IgD-negative memory B cell (primary cell): ENCODE data around the gene TCEA2. TPM values are rescaled to one million over a fixed set of nuclear protein-coding genes. Genes with fewer than 3 reads are reported as not detected.
"Not testable (repeated sequence)": the region's sequence is repeated elsewhere in the genome, so short reads cannot be mapped to it uniquely, and the experiment has no call there.

Source experiments
- H3K27ac Mint-ChIP-seq, 3 donors: one replicate each; pipeline ENCODE4 v1.8.0; 2020 to 2022; ENCODE audit warnings: mild to moderate bottlenecking in 3 of 3, mixed read lengths in 3 of 3, moderate library complexity in 1 of 3
- H3K27me3 Mint-ChIP-seq: one replicate; pipeline ENCODE4 v1.8.0; 2021; ENCODE audit warnings: mixed read lengths
- H3K36me3 Mint-ChIP-seq: one replicate; pipeline ENCODE4 v1.8.0; 2020; ENCODE audit warnings: mild to moderate bottlenecking, mixed read lengths
- H3K4me1 Mint-ChIP-seq, 3 donors: one replicate each; pipeline ENCODE4 v1.8.0; 2020 to 2022; ENCODE audit warnings: mixed read lengths in 3 of 3, mild to moderate bottlenecking in 1 of 3
- H3K4me3 Mint-ChIP-seq, 4 donors: one replicate each; pipeline ENCODE4 v1.8.0; 2020 to 2022; ENCODE audit warnings: mild to moderate bottlenecking in 4 of 4, mixed read lengths in 4 of 4, moderate library complexity in 3 of 4
- H3K9me3 Mint-ChIP-seq, 3 donors: one replicate each; pipeline ENCODE4 v1.8.0; 2020 to 2021; ENCODE audit warnings: mixed read lengths in 3 of 3, mild to moderate bottlenecking in 1 of 3
- polyA plus RNA-seq: library from polyadenylated mRNA; unstranded; fragments of 300-500 nt; fragmentation: Illumina TruSeq; gene quantifications from one replicate; pipeline ENCODE4 v1.2.3, GENCODE V29; 2021

Gene TCEA2
- polyA plus RNA-seq, 1 donor from 2014 or later = 41.3 TPM

GRCh38 chr20:64112691-64113443, 49.9 kb downstream of the TCEA2 start:
- no peaks in the 10 kb centered on the region for H3K27me3 Mint-ChIP-seq
- H3K27ac Mint-ChIP-seq = peak overlapping the region in 1 of 3 donors; percentile 27
- peak overlapping the region in 1 of 4 donors; percentile 27 for H3K4me3 Mint-ChIP-seq
- H3K9me3 Mint-ChIP-seq = no peaks in the 10 kb centered on the region
- H3K36me3 Mint-ChIP-seq = no peaks in the 10 kb centered on the region
- H3K4me1 Mint-ChIP-seq = peaks cover 4 to 6% (median 5%) of the 10 kb centered on the region in 3 donors

DNA sequence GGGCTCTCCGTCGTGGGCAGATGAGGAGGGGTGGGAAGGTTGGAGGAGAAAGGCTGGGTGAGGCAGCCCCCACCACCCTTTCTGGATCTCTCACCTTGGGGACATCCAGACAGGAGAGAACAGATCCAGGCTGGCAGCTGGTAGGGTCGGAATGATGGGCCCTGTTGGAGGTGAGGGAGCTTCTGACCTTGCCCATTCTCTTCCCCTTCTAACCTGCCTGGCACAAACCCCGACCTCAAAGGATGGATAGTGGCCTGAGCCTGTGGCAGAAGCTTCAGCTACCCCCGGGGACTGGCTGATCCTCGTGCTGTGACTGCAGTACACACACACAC, 50.4 kb downstream of the TCEA2 start:
- Mint-ChIP-seq H3K27ac (no peak overlapping the region), H3K36me3 (no peaks in the 10 kb centered on the region), H3K4me3 (peak overlapping the region in 1 of 4 donors; percentile 76), H3K4me1 (peaks cover 0 to 2% (median 0%) of the 10 kb centered on the region in 3 donors), H3K27me3 (no peaks in the 10 kb centered on the region), H3K9me3 (no peaks in the 10 kb centered on the region)

DNA sequence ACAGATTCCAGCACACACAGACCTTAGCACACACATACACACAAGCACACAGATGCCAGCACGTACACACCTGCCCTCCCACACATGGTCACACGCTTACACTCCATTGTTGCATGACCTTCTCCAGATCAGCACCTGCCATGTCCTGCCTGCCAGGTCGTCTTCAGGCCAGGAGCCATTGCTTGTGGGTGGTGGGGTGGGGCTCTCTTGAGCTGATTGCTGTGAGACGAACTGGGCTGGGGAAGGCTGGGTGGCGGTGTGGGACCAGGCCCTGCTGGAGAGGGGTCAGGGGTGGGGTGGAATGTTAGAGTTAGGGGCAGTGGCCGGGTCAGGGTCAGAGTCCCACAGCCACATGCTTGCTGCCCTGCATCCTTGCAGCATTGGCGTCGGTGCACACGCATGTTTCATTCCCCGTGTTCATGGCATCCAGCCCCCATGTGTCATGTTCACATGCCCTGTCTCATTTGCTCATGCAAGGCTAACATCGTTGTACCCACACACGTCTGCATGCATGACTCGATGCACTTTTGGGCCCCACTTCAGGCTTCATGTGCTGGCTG, 50.9 kb downstream of the TCEA2 start:
- Mint-ChIP-seq H3K9me3 (no peaks in the 10 kb centered on the region), H3K4me3 (peak overlapping the region in 1 of 4 donors; percentile 76), H3K36me3 (no peaks in the 10 kb centered on the region), H3K27ac (no peak overlapping the region), H3K4me1 (peaks cover 0 to 2% (median 0%) of the 10 kb centered on the region in 3 donors), H3K27me3 (no peaks in the 10 kb centered on the region)

- Mint-ChIP-seq H3K27me3 (no peaks in the 10 kb centered on the region), H3K36me3 (no peaks in the 10 kb centered on the region), H3K9me3 (no peaks in the 10 kb centered on the region), H3K27ac (no peak overlapping the region), H3K4me3 (no peak overlapping the region), H3K4me1 (peaks cover 0 to 2% (median 0%) of the 10 kb centered on the region in 3 donors)
Measured at GRCh38 chr20:64114356-64114971, 51.5 kb downstream of the TCEA2 start.

DNA sequence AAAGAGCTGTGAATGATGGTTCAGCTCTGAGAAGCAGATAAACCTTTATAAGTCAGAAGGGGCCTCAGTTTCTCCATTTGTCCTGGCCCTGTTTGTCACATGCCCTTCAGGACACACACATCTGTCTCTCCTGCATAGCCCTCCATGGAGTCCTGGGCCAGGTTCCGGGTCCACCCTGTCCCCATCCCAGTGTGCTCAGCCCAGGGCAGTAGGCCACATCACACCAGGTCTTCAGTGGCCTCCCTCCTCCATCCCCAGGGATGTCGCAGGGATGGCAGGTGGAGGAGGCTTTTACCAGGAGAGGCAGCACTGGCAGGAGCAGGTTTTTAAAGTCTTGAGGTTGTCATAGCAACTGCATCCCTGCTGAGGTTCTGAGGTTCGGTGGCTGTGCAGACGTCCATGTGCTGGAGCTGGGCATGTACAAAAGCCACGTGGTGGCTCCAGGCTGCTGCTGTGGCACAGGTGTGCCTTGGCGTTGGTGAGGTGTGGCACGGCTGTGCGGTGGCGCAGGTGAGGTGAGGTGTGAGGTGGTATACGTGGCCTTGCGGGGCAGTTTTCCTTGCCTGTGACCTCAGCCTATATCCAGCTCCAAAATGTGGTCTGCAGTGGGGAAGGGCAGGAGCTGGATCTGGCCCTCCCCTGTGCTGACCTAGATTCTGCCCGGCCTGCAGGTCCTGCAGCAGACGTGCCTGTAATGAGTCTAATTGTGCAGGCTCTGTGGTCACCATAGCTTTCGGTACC, 52.3 kb downstream of the TCEA2 start:
- no peaks in the 10 kb centered on the region for H3K27me3 Mint-ChIP-seq
- no peak overlapping the region for H3K4me3 Mint-ChIP-seq

DNA sequence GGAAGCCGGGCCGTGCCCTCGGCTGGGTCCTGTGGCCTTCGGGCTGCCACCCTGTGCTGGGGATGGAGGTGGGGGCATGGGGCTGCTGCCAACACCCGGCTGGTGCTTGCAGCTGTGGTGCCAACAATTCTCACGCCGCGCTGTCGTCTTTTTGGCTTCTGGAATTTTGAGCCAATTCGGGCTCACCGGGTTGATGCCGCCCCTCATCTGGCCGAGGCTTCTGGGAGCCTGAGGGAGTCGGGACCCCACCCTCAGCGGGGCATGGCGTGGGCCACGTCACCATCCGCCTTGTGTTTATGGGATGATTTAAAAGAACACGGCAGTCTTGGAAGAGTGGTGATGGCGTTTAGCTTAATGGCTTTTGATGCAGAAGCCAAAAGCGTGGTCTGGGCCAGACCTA, 53.0 kb downstream of the TCEA2 start:
- Mint-ChIP-seq H3K27me3 (no peaks in the 10 kb centered on the region), H3K4me3 (no peak overlapping the region), H3K4me1 (peaks cover 0 to 8% (median 3%) of the 10 kb centered on the region in 3 donors), H3K9me3 (no peaks in the 10 kb centered on the region), H3K36me3 (no peaks in the 10 kb centered on the region), H3K27ac (peak overlapping the region in 1 of 3 donors; percentile 35)

More for the DNA sequence above, 52.3 kb downstream of the TCEA2 start:
- no peaks in the 10 kb centered on the region for H3K9me3 Mint-ChIP-seq
- no peak overlapping the region for H3K27ac Mint-ChIP-seq
- H3K36me3 Mint-ChIP-seq = no peaks in the 10 kb centered on the region
- H3K4me1 Mint-ChIP-seq = peaks cover 0 to 6% (median 3%) of the 10 kb centered on the region in 3 donors

DNA sequence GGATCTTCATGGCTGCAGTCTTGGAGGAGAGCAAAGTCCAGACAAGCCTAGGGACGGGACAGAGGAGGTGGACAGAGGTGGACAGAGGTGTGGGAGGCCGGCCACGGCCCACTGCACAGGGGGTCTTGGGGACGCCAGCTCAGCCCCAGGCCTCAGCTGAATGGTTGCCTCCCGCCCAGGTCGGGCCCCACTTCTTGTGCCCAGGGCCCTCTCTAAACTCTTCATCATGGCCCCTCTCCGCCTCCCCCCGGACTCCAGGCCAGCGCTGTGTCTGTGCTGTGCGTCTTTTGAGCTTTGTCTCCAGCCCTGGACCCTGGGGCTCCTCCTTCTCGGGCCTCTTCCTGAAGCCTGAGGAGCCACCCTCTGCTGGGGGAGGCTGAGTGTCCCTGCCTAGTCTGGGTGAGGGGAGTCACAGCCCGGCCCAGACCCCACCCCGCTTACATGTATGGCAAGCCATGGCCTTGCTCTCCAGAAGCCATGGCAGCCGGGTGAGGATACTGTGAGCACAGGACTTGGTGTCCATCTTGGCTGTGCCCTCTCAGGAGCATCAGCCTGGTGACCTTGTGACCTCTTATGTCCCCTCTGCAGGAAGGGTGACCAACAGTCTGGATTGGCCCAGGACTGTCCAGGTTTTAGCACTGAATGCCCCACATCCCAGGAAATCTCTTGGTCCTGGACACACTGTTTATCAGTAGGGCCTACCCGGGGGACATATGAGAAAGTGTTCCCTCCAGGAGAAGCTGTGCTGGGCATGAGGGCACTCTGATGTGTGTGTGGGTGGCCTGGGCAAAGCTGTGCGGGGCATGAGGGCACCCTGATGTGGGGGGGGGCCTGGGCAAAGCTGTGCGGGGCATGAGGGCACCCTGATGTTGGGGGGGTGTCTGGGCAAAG, 53.8 kb downstream of the TCEA2 start:
- no peaks in the 10 kb centered on the region for H3K9me3 Mint-ChIP-seq
- no peaks in the 10 kb centered on the region for H3K27me3 Mint-ChIP-seq
- no peaks in the 10 kb centered on the region for H3K36me3 Mint-ChIP-seq
- peaks cover 0 to 8% (median 3%) of the 10 kb centered on the region in 3 donors for H3K4me1 Mint-ChIP-seq
- H3K27ac Mint-ChIP-seq = peak overlapping the region in 1 of 3 donors; percentile 35
- H3K4me3 Mint-ChIP-seq = peak overlapping the region in 1 of 4 donors; percentile 17

DNA sequence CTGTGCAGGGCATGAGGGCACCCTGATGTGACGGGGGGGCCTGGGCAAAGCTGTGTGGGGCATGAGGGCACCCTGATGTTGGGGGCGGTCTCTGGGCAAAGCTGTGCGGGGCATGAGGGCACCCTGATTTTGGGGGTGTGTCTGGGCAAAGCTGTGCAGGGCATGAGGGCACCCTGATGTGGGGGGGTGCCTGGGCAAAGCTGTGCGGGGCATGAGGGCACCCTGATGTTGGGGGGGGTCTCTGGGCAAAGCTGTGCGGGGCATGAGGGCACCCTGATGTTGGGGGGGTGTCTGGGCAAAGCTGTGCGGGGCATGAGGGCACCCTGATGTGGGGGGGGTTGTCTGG, 54.4 kb downstream of the TCEA2 start:
- H3K4me3 Mint-ChIP-seq = peak overlapping the region in 1 of 4 donors; percentile 17
- not testable (repeated sequence) for H3K27ac Mint-ChIP-seq, H3K9me3 Mint-ChIP-seq, H3K27me3 Mint-ChIP-seq, H3K36me3 Mint-ChIP-seq, H3K4me1 Mint-ChIP-seq

GRCh38 chr20:64119301-64119680, 56.3 kb downstream of the TCEA2 start:
- H3K27ac Mint-ChIP-seq = peak overlapping the region in 1 of 3 donors; percentile 53
- no peak overlapping the region for H3K4me3 Mint-ChIP-seq
- no peaks in the 10 kb centered on the region for H3K9me3 Mint-ChIP-seq
- H3K36me3 Mint-ChIP-seq = no peaks in the 10 kb centered on the region
- H3K4me1 Mint-ChIP-seq = peaks cover 0 to 5% (median 3%) of the 10 kb centered on the region in 3 donors
- H3K27me3 Mint-ChIP-seq = peaks cover 2% of the 10 kb centered on the region

- peak overlapping the region; percentile 21 to 91 (median 81) for H3K4me3 Mint-ChIP-seq
- no peaks in the 10 kb centered on the region for H3K9me3 Mint-ChIP-seq
- H3K4me1 Mint-ChIP-seq = peaks cover 0 to 5% (median 3%) of the 10 kb centered on the region in 3 donors
- H3K27ac Mint-ChIP-seq = peak overlapping the region; percentile 41 to 92 (median 71)
- H3K27me3 Mint-ChIP-seq = peaks cover 2% of the 10 kb centered on the region
- H3K36me3 Mint-ChIP-seq = no peaks in the 10 kb centered on the region
Measured at GRCh38 chr20:64119681-64120341, 56.8 kb downstream of the TCEA2 start.

DNA sequence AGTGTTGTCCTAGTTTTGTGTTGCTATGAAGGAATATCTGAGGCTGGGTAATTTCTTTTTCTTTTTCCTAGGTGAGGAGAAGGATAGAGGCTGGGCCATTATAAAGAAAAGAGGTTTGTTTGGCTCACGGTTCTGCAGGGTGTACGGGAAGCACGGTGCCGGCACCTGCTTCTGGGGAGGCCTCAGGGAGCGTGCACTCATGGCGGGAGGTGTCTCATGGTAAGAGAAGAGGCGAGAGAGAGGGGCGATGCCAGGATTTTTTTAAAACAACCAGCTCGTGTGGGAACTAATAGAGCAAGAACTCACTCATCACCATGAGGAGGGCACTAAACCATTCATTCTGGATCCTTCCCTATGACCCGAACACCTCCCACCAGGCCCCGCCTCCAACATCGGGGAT, 58.6 kb downstream of the TCEA2 start:
- no peaks in the 10 kb centered on the region for H3K36me3 Mint-ChIP-seq
- H3K4me3 Mint-ChIP-seq = no peak overlapping the region
- peak overlapping the region in 1 of 3 donors; percentile 41 for H3K27ac Mint-ChIP-seq
- peaks cover 0 to 5% (median 3%) of the 10 kb centered on the region in 3 donors for H3K4me1 Mint-ChIP-seq
- no peaks in the 10 kb centered on the region for H3K9me3 Mint-ChIP-seq
- peaks cover 2% of the 10 kb centered on the region for H3K27me3 Mint-ChIP-seq
